Stimulated activated naive CD8-positive, alpha-beta T cell treated with anti-CD3 and anti-CD28 coated beads, Interleukin-15, amount 100 ng/mL, for 72 hours (primary cell): ENCODE measurements around the gene KRTAP9-7.

Source experiments
- ATAC-seq: fragments of 150-1000 bp; cut with Tn5 transposase; 2 replicates; pipeline ENCODE4 v1.10.0; 2021; ENCODE audit warnings: mild to moderate bottlenecking, moderate library complexity
- DNase-seq, 2 donors: peaks; one replicate each; pipeline ENCODE4 v3.0.0; 2021 to 2022
- H3K27ac Mint-ChIP-seq, 2 donors: one replicate each; pipeline ENCODE4 v1.8.0; 2022; ENCODE audit warnings: mild to moderate bottlenecking in 2 of 2, mixed read lengths in 2 of 2, moderate library complexity in 2 of 2
- H3K27me3 Mint-ChIP-seq: one replicate; pipeline ENCODE4 v1.8.0; 2022; ENCODE audit warnings: mixed read lengths
- H3K4me1 Mint-ChIP-seq: one replicate; pipeline ENCODE4 v1.8.0; 2022; ENCODE audit warnings: mild to moderate bottlenecking, mixed read lengths
- H3K4me3 Mint-ChIP-seq, 2 donors: one replicate each; pipeline ENCODE4 v1.8.0; 2022; ENCODE audit warnings: mild to moderate bottlenecking in 2 of 2, mixed read lengths in 2 of 2, moderate library complexity in 1 of 2
- H3K9me3 Mint-ChIP-seq, 2 donors: one replicate each; pipeline ENCODE4 v1.8.0; 2022; ENCODE audit warnings: mixed read lengths in 2 of 2

KRTAP9-7 gene

GRCh38 chr17:41301916-41302901, 26.7 kb downstream of the KRTAP9-7 start, which contains the start of gene KRTAP29-1:
Gene KRTAP29-1, minus strand, starts transcription at chr17:41302851. Its CDS starts 0 bp downstream, at chr17:41302851.
- no peak within 1 kb of the TSS for H3K27ac Mint-ChIP-seq
- no peak within 1 kb of the TSS for H3K4me3 Mint-ChIP-seq
- H3K27me3 Mint-ChIP-seq: no peaks in the 10 kb centered on the region
- ATAC-seq: no peak
- no peaks in the 10 kb centered on the region for H3K9me3 Mint-ChIP-seq
- H3K4me1 Mint-ChIP-seq: peaks cover 19% of the 10 kb centered on the region
- no peak for DNase-seq

GRCh38 chr17:41302981-41303380, 27.5 kb downstream of the KRTAP9-7 start:
- ATAC-seq: no peak
- DNase-seq: no peak
- H3K9me3 Mint-ChIP-seq: no peaks in the 10 kb centered on the region
- peaks cover 26% of the 10 kb centered on the region for H3K4me1 Mint-ChIP-seq
- H3K4me3 Mint-ChIP-seq: no peak overlapping the region
- no peak overlapping the region for H3K27ac Mint-ChIP-seq
- no peaks in the 10 kb centered on the region for H3K27me3 Mint-ChIP-seq

- DNase-seq (no peak), ATAC-seq (no peak)
- Mint-ChIP-seq H3K27ac (no peak overlapping the region), H3K27me3 (no peaks in the 10 kb centered on the region), H3K9me3 (no peaks in the 10 kb centered on the region), H3K4me3 (no peak overlapping the region), H3K4me1 (peaks cover 37% of the 10 kb centered on the region)
Measured at GRCh38 chr17:41304091-41304490, 28.6 kb downstream of the KRTAP9-7 start.

- Mint-ChIP-seq H3K4me1 (peaks cover 46% of the 10 kb centered on the region), H3K4me3 (peak overlapping the region; percentile 62 to 73), H3K27me3 (no peaks in the 10 kb centered on the region), H3K9me3 (no peaks in the 10 kb centered on the region), H3K27ac (no peak overlapping the region)
- DNase-seq (no peak), ATAC-seq (no peak)
Measured at GRCh38 chr17:41307647-41308046, 32.1 kb downstream of the KRTAP9-7 start.

GRCh38 chr17:41308251-41308917, 32.9 kb downstream of the KRTAP9-7 start:
- peak; percentile 89 for ATAC-seq
- H3K9me3 Mint-ChIP-seq: no peaks in the 10 kb centered on the region
- peak overlapping the region; percentile 62 to 73 for H3K4me3 Mint-ChIP-seq
- peak overlapping the region; percentile 77 to 92 for H3K27ac Mint-ChIP-seq
- DNase-seq: peak; percentile 42 to 69
- peaks cover 46% of the 10 kb centered on the region for H3K4me1 Mint-ChIP-seq
- no peaks in the 10 kb centered on the region for H3K27me3 Mint-ChIP-seq

- H3K4me1 Mint-ChIP-seq: peaks cover 46% of the 10 kb centered on the region
- H3K4me3 Mint-ChIP-seq: peak within 1 kb of the TSS; percentile 62 to 73
- H3K27ac Mint-ChIP-seq: peak within 1 kb of the TSS; percentile 77 to 92
- no peaks in the 10 kb centered on the region for H3K27me3 Mint-ChIP-seq
- no peaks in the 10 kb centered on the region for H3K9me3 Mint-ChIP-seq
- DNase-seq: peak in 1 of 2 donors; percentile 39
- ATAC-seq: peak; percentile 67
Measured at GRCh38 chr17:41308918-41309359, 33.4 kb downstream of the KRTAP9-7 start, which contains the start of gene KRTAP16-1. Gene KRTAP16-1, minus strand, starts transcription at chr17:41309309. Its CDS starts 56 bp downstream, at chr17:41309253.

GRCh38 chr17:41311111-41311510, 35.6 kb downstream of the KRTAP9-7 start:
- no peaks in the 10 kb centered on the region for H3K27me3 Mint-ChIP-seq
- no peak overlapping the region for H3K4me3 Mint-ChIP-seq
- ATAC-seq (no peak), DNase-seq (no peak)
- H3K4me1 Mint-ChIP-seq: peaks cover 46% of the 10 kb centered on the region
- H3K27ac Mint-ChIP-seq: no peak overlapping the region
- no peaks in the 10 kb centered on the region for H3K9me3 Mint-ChIP-seq

GRCh38 chr17:41315204-41315794, 39.8 kb downstream of the KRTAP9-7 start, which contains the start of gene KRTAP17-1:
Gene KRTAP17-1, minus strand, starts transcription at chr17:41315710. Its CDS starts 60 bp downstream, at chr17:41315650.
- ATAC-seq (no peak), DNase-seq (no peak)
- Mint-ChIP-seq H3K9me3 (peaks cover 9% of the 10 kb centered on the region in 2 donors), H3K27me3 (no peaks in the 10 kb centered on the region), H3K27ac (no peak within 1 kb of the TSS), H3K4me3 (no peak within 1 kb of the TSS), H3K4me1 (peaks cover 12% of the 10 kb centered on the region)

GRCh38 chr17:41315814-41316445, 40.4 kb downstream of the KRTAP9-7 start:
- DNase-seq: no peak
- Mint-ChIP-seq H3K9me3 (peaks cover 15 to 16% of the 10 kb centered on the region in 2 donors), H3K4me3 (no peak overlapping the region), H3K4me1 (peaks cover 5% of the 10 kb centered on the region), H3K27ac (no peak overlapping the region), H3K27me3 (no peaks in the 10 kb centered on the region)
- ATAC-seq: no peak

GRCh38 chr17:41318231-41318630, 42.7 kb downstream of the KRTAP9-7 start:
- Mint-ChIP-seq H3K27ac (no peak overlapping the region), H3K9me3 (peaks cover 15 to 16% of the 10 kb centered on the region in 2 donors), H3K4me1 (peaks cover 6% of the 10 kb centered on the region), H3K27me3 (no peaks in the 10 kb centered on the region), H3K4me3 (no peak overlapping the region)
- DNase-seq (no peak), ATAC-seq (no peak)

GRCh38 chr17:41322094-41322902, 46.8 kb downstream of the KRTAP9-7 start:
- H3K4me1 Mint-ChIP-seq: peaks cover 44% of the 10 kb centered on the region
- H3K27ac Mint-ChIP-seq: no peak overlapping the region

GRCh38 chr17:41322903-41323895, 47.7 kb downstream of the KRTAP9-7 start:
- Mint-ChIP-seq H3K27ac (no peak overlapping the region), H3K4me1 (peaks cover 47% of the 10 kb centered on the region), H3K4me3 (no peak overlapping the region)

More at GRCh38 chr17:41322094-41322902, 46.8 kb downstream of the KRTAP9-7 start:
- no peaks in the 10 kb centered on the region for H3K27me3 Mint-ChIP-seq
- DNase-seq (no peak), ATAC-seq (peak; percentile 65)
- peaks cover 15 to 16% of the 10 kb centered on the region in 2 donors for H3K9me3 Mint-ChIP-seq
- H3K4me3 Mint-ChIP-seq: no peak overlapping the region

More at GRCh38 chr17:41322903-41323895, 47.7 kb downstream of the KRTAP9-7 start:
- Mint-ChIP-seq H3K9me3 (peaks cover 15 to 16% of the 10 kb centered on the region in 2 donors), H3K27me3 (no peaks in the 10 kb centered on the region)
- DNase-seq (no peak), ATAC-seq (no peak)
